ENCODE results near the gene NOVA2. TPM values are rescaled to one million over a fixed set of nuclear protein-coding genes. Genes with fewer than 3 reads are reported as not detected.
A peak's percentile ranks its signal among the peaks of the same experiment; 100 is the strongest.

NOVA2 gene
- total and polyA plus RNA-seq, 2 donors from 2014 or later = 0.95 to 8.5 TPM

GRCh38 chr19:45962021-45962420 is 11.6 kb downstream of the NOVA2 start:
- Histone ChIP-seq H3K36me3 (ENCODE audit: control insufficient read depth in 2 of 3, insufficient read depth in 3 of 3, low read length in 3 of 3) (peaks cover 0 to 3% (median 0%) of the 10 kb centered on the region in 3 donors), H3K4me1 (ENCODE audit: control insufficient read depth in 2 of 3, insufficient read depth in 2 of 3, low read depth in 1 of 3, low read length in 3 of 3) (peaks cover 0 to 4% (median 0%) of the 10 kb centered on the region in 3 donors), H3K9ac (ENCODE audit: low read length in 3 of 3) (no peak overlapping the region), H3K9me3 (ENCODE audit: control insufficient read depth in 2 of 3, insufficient read depth in 1 of 3, low read length in 3 of 3) (peaks cover 0 to 2% (median 0%) of the 10 kb centered on the region in 3 donors), H3K27me3 (ENCODE audit: control insufficient read depth, insufficient read depth, low read length) (peaks cover 3% of the 10 kb centered on the region), H3K4me3 (ENCODE audit: low read length in 3 of 3) (no peak overlapping the region), H3K27ac (ENCODE audit: low read depth in 2 of 2, low read length in 2 of 2) (no peak overlapping the region)
- FAIRE-seq (no peak), DNase-seq (no peak)
- intact Hi-C loops (cut with DNase I) = no loop called here
- TF ChIP-seq, protein P1, sequence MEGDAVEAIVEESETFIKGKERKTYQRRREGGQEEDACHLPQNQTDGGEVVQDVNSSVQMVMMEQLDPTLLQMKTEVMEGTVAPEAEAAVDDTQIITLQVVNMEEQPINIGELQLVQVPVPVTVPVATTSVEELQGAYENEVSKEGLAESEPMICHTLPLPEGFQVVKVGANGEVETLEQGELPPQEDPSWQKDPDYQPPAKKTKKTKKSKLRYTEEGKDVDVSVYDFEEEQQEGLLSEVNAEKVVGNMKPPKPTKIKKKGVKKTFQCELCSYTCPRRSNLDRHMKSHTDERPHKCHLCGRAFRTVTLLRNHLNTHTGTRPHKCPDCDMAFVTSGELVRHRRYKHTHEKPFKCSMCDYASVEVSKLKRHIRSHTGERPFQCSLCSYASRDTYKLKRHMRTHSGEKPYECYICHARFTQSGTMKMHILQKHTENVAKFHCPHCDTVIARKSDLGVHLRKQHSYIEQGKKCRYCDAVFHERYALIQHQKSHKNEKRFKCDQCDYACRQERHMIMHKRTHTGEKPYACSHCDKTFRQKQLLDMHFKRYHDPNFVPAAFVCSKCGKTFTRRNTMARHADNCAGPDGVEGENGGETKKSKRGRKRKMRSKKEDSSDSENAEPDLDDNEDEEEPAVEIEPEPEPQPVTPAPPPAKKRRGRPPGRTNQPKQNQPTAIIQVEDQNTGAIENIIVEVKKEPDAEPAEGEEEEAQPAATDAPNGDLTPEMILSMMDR (IDR thresholded peaks at IDR 0.05; ENCODE audit: borderline replicate concordance, extremely low read depth, insufficient read depth) = no peak

- intact Hi-C loops (cut with DNase I) = no loop called here
- DNase-seq = no peak
- peaks cover 0 to 2% (median 0%) of the 10 kb centered on the region in 3 donors for H3K9me3 ChIP-seq (ENCODE audit: control insufficient read depth in 2 of 3, insufficient read depth in 1 of 3, low read length in 3 of 3)
- H3K27me3 ChIP-seq (ENCODE audit: control insufficient read depth, insufficient read depth, low read length) = peaks cover 3% of the 10 kb centered on the region
- TF ChIP-seq, protein P1 (IDR thresholded peaks at IDR 0.05; ENCODE audit: borderline replicate concordance, extremely low read depth, insufficient read depth) = no peak
- H3K36me3 ChIP-seq (ENCODE audit: control insufficient read depth in 2 of 3, insufficient read depth in 3 of 3, low read length in 3 of 3) = peaks cover 0 to 3% (median 0%) of the 10 kb centered on the region in 3 donors
- H3K9ac ChIP-seq (ENCODE audit: low read length in 3 of 3) = no peak overlapping the region
- no peak overlapping the region for H3K4me3 ChIP-seq (ENCODE audit: low read length in 3 of 3)
- H3K27ac ChIP-seq (ENCODE audit: low read depth in 2 of 2, low read length in 2 of 2) = no peak overlapping the region
- FAIRE-seq = no peak
- peaks cover 0 to 6% (median 0%) of the 10 kb centered on the region in 3 donors for H3K4me1 ChIP-seq (ENCODE audit: control insufficient read depth in 2 of 3, insufficient read depth in 2 of 3, low read depth in 1 of 3, low read length in 3 of 3)
Measured at GRCh38 chr19:45960595-45961235, 12.9 kb downstream of the NOVA2 start.

DNA sequence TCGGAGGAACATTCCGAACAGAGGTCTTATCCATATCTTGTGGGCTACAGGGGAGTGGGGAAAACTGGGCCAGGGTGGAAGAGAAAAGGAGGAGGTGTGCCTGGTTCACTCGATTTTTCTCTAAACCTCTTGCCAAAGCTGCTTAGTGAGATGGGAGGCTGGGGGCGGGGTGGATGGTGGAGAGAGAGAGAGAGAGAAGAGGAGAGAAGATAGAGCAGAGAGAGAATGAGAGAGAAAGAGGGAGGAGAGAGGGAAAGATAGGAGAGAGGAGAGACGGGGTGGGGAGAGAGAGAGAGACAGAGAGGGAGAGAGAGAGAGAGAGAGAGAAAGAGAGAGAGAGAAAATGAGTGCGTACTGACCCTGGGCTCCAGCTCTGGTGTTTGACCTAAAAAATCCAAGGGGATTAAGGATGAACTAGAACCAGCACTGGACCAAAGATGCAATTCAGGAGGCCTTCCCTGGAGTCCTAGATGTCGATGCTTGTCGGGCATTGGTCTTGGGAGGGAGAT is 14.1 kb downstream of the NOVA2 start:
- intact Hi-C loops (cut with DNase I) = no loop called here
- DNase-seq = no peak
- peak overlapping the region in 1 of 2 donors; percentile 60 for H3K27ac ChIP-seq (ENCODE audit: low read depth in 2 of 2, low read length in 2 of 2)
- no peak for FAIRE-seq
- H3K4me3 ChIP-seq (ENCODE audit: low read length in 3 of 3) = no peak overlapping the region
- H3K9me3 ChIP-seq (ENCODE audit: control insufficient read depth in 2 of 3, insufficient read depth in 1 of 3, low read length in 3 of 3) = peaks cover 0 to 2% (median 0%) of the 10 kb centered on the region in 3 donors
- TF ChIP-seq, protein P1 (IDR thresholded peaks at IDR 0.05; ENCODE audit: borderline replicate concordance, extremely low read depth, insufficient read depth) = no peak
- H3K4me1 ChIP-seq (ENCODE audit: control insufficient read depth in 2 of 3, insufficient read depth in 2 of 3, low read depth in 1 of 3, low read length in 3 of 3) = peaks cover 0 to 10% (median 0%) of the 10 kb centered on the region in 3 donors
- peaks cover 0 to 3% (median 0%) of the 10 kb centered on the region in 3 donors for H3K36me3 ChIP-seq (ENCODE audit: control insufficient read depth in 2 of 3, insufficient read depth in 3 of 3, low read length in 3 of 3)
- H3K27me3 ChIP-seq (ENCODE audit: control insufficient read depth, insufficient read depth, low read length) = peaks cover 3% of the 10 kb centered on the region
- no peak overlapping the region for H3K9ac ChIP-seq (ENCODE audit: low read length in 3 of 3)
